Measurements from ENCODE around the gene ALDH2. TPM values are rescaled to one million over a fixed set of nuclear protein-coding genes. Genes with fewer than 3 reads are reported as not detected.

The ALDH2 gene
- 39.2 and 56.9 TPM in 2 replicates for total RNA-seq

DNA sequence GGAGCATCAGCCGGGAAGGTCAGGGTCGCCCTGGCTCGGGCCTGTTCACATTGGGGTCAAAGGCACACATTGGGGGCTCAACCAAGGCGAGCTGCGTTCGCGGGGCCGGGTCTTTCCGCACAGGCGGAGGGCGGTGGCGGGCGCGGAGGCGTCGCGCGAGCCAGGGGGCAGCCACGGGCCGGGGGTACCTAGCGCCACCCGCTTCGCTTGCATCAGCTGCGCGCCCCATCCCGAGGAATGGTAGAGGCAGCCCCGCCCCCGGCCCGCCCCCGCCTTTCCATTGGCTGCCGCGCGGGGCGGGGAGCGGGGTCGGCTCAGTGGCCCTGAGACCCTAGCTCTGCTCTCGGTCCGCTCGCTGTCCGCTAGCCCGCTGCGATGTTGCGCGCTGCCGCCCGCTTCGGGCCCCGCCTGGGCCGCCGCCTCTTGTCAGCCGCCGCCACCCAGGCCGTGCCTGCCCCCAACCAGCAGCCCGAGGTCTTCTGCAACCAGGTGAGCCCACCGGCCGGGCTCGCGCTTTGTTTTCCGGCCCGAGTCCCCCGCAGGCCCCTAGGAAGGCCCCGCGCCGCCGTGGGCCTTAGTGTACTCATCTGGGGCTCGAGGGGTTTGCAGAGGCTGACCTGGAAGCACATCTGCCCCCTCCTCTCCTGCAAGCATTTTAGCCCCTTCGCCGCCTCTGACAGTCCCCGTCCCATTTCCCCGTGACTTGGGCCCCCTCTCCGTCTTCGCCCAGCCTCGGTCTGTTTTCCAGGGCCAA lies at the start of gene ALDH2:
TSS of gene ALDH2 (plus strand) at position 326 of the 754 bp plus-strand sequence. CDS start at position 376, 50 bp downstream.

GRCh38 chr12:111841750-111842555 lies 75.2 kb downstream of the ALDH2 start, which contains the start of gene MAPKAPK5:
Gene MAPKAPK5 (plus strand): TSS chr12:111842228. CDS start chr12:111842734, 506 bp downstream.

Other genes starting within 250 kb of the ALDH2 start
- gene ATXN2, start 167.6 kb upstream of the ALDH2 start, total RNA-seq: 26.3 and 27.1 TPM in 2 replicates
- 16.9 and 17.6 TPM in 2 replicates for gene BRAP, start 81.0 kb upstream of the ALDH2 start, total RNA-seq
- 18.5 and 18.6 TPM in 2 replicates for gene ACAD10, start 80.9 kb upstream of the ALDH2 start, total RNA-seq
- gene MAPKAPK5, start 75.3 kb downstream of the ALDH2 start, total RNA-seq: 29.7 and 40.0 TPM in 2 replicates
- 8.9 and 9.4 TPM in 2 replicates for gene TMEM116, start 246.2 kb downstream of the ALDH2 start, total RNA-seq
- gene ERP29, start 246.5 kb downstream of the ALDH2 start, total RNA-seq: 69.4 and 72.8 TPM in 2 replicates